Dedifferentiated amniotic fluid mesenchymal stem cell (primary cell): ENCODE results near the gene LAMC1.

ENCODE experiments used
- DNase-seq: peaks from one replicate; pipeline ENCODE4 v3.0.0-alpha.2; 2016; ENCODE audit errors: extremely low spot score

The LAMC1 gene

DNA sequence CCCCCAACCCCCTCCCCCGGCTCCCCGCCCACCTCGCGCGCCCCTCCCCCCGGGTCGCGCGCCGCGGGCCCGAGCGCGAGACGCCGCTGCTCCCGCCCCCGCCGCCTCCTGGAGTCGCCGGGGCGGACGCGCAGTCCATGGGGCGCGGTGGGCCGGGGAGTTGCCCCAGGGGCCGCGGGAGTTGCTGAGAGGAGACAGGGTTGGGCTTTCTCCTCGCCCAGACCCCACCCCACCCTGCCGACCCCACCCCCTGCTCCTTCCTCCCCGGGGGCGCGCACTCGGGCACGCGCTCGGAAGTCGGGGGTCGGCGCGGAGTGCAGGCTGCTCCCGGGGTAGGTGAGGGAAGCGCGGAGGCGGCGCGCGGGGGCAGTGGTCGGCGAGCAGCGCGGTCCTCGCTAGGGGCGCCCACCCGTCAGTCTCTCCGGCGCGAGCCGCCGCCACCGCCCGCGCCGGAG is at the start of gene LAMC1:
Gene LAMC1 (plus strand): TSS at position 275 of the 455 bp plus-strand sequence. CDS start 297 bp downstream, outside the sequence.
- DNase-seq: peak; percentile 67

DNA sequence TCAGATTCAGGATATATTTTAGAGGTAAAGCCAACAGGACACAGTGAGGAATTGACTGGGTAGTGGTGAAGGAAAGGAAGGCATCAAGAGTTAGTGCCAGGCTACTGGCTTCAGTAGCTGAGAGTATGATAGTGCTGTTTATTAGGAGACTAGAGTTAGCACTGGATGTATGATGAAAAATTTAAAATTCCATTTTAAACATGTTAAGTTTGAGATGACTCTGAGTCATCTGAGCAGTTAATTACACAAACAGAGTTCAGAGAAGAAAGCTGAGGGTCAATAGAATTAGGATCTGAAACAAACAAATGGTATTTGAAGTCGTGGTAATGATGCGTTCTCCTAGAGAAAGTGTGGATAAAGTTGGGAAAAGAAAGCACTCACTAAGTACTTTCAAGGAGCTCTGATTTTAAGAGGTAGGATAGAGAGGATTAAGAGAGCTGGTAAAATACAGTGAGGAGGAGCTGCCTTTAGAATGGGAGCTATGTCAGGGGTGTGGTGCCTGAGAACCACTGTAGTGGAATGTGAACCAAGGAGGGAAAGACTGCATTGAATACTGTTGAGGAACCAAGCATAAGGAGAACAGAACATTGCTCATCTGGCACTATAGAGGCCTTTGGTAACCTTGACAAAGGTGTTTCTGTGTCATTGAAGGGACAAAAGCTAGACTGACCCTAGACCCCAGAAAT is 48.6 kb upstream of the LAMC1 start:
- peak; percentile 31 for DNase-seq

DNA sequence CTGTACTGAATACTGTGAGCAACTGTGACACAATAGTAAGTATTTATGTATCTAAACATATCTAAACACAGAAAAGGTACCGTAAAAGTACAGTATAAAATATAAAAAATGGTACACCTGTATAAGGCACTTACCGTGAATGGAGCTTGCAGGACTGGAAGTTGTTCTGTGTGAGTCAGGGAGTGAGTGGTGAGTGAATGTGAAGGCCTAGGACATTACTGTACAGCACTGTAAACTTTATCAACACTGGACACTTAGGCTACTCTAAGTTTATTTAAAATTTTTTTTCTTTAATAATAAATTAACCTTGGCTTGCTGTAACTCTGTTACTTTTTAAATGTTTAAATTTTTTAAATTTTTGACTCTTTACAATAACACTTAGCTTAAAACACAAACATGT is 45.7 kb upstream of the LAMC1 start:
- no peak for DNase-seq

DNA sequence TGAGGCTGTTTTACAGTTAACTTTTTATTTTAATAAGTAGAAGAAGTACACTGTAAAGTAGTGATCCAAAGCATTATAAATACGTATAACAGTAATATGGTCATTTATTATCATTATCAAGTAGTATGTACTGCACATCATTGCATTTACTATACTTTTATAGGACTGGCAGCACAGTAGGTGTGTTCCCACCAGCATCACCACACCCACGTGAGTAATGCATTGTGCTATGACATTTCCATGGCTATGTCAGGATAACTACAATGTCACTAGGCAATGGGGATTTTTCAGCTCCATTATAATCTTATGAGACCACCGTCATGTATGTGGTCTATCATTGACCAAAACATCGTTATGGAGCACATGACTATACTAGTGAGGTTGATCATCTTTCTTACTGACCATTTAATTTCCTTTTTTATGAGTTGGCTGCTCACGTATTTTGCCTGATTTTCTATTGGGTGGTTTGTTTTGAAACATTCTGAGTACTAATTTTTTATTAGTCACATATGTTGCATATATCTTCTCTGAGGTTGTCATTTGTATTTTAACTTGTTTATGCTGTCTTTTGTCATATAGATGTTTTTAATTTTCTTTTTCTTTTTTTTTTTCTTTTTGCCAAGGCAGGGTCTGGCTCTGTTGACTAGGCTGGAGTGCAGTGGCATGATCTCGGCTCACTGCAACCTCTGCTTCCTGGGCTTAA is 44.9 kb upstream of the LAMC1 start:
- no peak for DNase-seq

DNA sequence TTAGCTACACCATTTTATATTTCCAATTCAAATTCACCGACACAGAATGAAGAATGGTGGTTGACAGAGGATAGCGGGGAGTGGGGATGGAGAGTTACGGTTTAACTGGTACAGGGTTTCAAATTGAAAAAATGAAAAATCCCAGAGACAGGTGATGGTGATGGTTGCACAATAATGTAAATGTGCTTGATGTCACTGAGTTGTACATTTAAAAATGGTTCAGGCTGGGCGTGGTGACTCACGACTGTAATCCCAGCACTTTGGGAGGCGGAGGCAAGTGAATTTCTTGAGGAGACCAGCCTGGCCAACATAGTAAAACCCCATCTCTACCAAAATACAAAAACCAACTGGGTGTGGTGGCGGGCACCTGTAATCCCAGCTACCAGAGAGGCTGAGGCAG is 39.1 kb upstream of the LAMC1 start:
- DNase-seq: no peak

DNA sequence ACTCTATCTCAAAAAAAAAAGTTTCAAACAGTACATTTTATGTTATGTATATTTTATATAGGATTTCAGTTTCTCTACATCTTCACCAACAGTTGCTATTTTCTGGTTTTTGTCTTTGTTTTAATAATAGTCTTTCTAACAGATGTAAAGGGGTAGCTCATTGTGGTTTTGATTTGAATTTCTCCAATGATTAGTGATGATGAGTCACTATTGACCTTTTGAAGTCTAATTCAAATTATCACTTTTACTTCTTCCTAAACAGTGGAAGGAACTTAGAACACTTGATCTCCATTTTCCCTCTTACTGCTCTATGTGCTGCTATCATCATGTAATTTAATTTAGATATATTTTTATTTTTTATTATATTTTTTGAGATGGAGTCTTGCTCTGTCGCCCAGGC is 38.6 kb upstream of the LAMC1 start:
- no peak for DNase-seq

DNA sequence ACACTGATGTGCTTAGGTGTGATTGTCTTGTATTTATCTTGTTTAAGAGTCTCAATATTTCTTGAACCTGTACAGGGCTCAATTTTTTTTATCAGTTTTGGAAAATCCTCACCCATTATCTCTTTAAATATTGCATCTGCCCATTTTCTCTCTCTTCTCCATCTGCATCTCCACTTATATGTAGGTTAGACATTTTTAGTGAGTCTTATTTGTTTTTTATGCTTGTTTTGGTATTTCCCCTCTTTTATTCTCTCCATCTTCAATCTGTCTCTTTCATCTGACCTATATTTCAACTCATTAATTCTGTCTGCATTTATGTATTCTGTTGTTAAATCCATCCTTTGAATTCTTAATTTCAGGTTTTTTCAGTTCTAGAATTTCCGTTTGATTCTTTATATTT is 37.3 kb upstream of the LAMC1 start:
- DNase-seq: no peak

DNA sequence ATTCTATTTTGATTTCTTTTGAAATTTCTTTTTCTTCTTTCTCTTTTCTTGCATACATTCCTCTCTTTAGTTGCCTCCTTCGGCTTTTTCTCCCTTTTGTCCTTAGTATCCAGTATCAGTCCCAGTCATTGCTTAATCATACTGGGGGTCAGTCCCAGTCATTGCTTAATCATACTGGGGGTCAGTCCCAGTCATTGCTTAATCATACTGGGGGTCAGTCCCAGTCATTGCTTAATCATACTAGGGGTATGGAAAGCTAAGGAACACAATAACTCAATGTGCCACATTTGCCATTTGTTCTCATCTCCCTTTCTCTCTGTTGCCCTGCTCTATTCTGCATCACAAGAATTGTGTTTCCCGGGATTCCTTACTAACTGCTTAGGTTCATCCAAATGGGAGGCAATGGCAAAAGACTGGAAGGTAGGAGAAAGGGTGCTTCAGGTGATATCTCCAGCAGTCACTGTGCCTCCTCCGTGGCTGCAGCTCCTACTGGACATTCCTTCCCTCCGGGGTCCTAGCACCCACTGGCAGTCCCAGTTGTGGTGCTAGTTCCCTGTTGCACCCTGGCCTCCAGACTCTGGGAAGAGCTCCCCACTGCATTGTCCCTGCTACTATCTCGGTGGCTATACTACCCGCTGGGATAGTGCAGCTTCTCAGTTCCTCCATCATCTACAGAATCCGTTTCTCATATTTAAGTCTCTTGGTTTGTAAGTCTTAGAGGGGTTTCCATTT is 32.6 kb upstream of the LAMC1 start:
- no peak for DNase-seq

DNA sequence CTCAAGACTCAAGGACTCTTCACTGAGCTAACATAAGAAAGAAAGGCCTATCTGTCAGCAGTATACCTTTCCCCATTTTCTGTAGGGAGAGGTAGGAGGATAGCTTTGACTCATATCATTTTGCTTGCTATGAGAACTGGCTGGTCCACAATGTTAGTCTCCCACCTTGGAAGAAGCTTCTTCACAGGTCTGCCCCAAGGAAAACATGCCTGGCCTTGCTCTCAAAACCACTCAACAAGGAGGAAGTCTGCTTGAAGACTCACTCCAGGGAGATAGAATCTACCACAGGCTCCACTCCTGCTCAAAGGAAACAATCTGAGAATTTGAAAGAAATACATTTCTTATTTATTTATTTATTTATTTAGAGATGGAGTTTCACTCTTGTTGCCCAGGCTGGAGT is 29.5 kb upstream of the LAMC1 start:
- DNase-seq: no peak

DNA sequence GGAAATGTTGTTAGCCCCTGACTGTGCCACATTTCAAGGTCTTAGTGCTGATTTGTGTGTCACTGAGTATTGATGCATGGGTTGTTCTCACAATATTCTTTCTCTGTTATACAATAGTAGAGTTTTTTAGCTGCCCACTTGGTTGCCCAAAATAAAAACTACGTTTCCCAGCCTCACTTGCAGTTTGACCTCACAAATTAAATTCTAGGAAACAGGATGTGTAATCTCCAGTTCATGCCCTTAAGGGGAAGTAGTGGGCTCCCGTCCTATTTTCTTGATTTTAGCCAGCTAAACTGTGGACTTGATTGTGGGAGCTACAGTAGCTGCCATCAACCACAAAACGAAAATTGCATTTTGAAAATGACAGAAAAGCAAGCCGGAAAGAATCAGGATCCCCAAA is 27.3 kb upstream of the LAMC1 start:
- DNase-seq: no peak

DNA sequence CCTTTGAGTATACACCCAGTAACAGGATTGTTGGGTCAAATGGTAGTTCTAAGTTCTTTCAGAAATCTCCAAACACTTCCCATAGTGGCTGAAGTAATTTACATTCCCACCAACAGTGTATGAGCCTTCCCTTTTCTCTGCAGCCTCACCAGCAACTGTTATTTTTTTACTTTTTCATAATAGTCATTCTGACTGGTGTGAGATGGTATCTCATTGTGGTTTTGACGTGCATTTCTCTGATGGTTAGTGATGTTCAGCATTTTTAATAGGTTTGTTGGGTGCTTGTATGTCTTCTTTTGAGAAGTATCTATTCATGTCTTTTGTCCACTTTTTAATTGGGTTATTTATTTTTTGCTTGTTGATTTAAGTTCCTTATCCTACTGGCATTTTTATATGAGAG is 26.4 kb upstream of the LAMC1 start:
- no peak for DNase-seq

DNA sequence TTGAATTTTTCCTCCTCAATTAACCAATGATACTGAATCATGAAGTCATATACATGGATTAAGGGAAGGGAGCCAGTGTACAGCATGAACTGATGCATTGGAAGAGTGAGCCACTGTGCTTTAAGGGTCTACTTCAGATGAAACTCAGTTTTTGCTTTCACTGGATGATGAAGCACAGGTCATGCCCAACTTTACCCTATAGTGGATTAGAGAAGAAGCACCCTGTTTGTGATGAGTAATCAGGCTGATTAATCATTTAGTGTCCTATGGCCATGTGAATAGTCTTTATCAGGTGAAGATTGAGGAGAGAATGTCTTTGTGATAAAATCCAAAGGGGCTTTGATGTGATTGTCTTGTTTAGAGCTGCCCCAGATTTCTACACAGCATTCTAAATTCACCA is 24.7 kb upstream of the LAMC1 start:
- DNase-seq: no peak

DNA sequence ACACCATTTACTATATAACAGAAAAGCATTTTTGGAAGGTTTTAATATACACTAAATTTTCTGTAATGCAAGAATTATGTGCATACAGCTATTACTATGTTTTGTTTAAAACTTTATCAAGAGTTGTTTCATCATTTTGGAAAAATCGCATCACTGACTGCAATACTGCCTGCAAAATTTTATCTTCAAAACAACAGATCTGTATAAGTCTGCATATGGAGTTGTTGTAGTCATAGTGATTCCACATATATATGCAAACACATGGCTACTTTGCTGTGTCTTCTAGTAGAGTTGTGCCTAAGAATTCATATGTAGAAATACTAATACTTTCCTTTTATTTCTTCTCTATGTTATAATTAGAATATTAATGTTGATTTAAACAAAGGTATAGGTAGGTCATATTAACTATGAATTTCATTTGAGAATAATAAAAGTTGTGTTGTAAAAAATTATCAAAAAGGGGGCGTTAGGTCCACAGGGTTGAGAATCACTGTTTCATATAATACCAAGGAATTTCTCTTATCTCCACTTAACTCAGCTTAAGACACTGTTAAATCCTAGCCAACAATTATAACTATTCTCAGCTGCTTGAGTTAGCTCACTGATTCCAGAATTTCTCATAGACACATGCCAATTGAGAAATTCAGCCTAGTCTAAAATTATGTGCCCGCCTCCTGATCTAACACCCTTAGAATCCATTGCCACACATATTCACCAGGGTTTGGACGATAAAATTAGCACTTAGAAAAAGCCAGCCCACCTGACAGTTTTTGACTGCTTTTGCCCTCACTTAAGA is 22.9 kb upstream of the LAMC1 start:
- DNase-seq: no peak

DNA sequence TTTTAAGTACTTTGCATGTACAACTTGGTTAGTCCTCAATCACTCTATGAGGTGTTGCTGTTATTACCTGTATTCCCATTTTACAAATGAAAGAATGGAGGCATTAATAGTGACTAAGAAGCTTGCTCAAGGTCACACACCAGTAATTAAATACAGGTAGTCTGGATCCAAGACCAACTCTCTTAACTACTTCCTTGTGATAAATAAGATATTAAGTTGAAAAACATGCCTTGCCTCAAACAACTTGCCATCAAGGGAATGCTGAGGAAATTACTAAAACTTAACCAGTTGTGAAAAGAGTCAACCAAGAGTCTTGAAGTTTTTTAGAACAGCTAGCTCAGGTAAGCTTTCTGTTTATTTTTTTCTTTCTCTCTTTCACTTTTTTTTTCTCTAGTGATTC is 21.0 kb upstream of the LAMC1 start:
- DNase-seq: no peak

DNA sequence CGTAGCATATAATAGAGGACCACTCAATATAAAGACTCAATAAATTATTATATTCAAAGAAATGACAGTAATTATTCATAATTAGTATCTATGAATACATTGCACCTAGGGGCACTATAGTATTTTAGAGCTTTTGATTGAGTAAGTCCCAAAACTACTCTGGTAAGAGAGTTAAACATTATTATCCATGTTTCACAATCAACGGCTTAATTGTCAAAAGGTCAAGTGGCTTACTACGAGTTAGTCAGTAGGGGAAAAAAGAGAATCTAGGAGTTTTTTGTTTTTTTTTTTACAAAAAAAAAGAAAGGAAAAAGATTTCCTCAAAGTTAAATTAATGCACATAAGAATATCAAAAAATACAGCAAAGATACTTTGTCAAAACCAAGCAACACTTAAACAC is 20.4 kb upstream of the LAMC1 start:
- no peak for DNase-seq

DNA sequence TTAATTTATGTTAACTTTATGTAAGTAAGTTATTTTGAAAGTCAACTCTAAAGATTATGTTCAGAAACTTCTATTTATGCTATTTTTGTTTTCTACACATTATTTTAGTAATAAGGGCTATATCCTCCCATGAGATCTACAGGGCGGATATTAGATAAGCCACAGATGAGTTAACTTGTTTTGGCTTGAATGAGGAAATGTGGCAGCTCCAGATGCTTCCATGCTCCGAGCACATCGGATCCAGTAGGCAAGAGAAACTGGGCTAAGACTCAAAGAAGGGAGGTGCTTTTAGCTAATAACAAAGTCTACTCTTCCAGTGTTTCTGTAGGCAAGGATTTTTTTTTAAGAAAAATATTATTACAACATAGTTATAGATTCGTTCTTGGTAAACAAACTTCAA is 20.0 kb upstream of the LAMC1 start:
- DNase-seq: no peak

DNA sequence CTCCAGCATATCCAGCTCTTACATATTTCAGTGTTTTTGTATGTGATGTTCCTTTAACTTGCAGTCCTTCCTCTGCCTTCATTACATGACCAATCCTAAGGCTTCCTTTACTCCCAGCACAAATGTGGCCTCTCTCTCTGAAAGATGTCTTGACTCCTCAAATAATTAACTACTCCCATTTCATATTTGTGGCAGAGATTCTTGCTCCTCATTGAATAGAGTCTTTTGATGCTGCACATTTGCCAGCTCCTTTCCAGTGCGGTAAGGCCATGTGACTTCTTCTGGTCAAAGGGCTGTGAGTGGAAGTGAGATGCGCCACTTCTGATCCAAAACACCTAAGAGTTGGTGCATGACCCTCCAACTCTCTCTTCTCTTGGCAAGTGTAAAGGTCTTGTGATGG is 19.1 kb upstream of the LAMC1 start:
- no peak for DNase-seq

DNA sequence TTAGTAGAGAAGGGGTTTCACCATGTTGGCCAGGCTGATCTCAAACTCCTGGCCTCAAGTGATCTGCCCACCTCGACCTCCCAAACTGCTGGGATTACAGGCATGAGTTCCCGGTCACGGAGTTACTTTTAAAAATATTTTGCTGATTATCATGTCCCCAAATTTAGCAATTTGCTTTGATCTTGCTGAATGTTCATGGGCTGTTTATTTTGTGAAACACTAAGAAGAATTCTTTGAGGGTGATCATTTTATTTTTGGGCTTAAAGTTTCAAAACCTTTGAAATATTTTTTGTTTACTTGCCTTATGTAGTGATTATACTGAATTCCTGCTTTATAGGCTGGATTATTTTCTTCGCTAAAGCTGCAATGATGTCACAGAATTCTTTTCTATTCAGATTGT is 11.4 kb upstream of the LAMC1 start:
- DNase-seq: no peak

DNA sequence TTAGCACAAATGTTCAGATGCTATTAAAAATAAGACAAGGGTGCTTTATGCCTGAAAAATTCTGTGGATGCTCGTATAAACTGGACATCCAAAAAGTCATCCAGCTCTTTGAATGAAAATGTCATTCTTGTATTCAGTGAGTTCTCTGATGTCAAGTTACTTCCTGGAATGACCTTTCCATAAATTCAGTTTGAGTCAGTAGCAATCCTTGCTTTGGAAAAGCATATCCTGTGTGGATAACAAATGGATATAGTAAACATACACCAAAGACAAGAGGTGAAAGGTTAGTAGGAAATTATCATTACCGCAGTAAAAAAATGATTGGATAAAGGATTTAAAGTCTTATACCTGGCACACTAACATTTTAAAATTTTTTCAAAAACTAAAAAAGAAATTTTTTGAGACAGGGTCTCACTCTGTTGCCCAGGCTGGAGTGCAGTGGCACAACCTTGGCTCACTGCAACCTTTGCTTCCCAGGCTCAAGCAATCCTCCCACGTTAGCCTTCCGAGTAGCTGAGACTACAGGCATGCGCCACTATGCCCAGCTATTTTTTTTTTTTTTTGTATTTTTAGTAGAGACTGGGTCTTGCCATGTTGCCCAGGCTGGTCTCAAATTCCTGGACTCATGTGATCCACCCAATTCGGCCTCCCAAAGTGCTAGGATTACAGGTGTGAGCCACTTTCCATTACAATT is 10.8 kb upstream of the LAMC1 start:
- DNase-seq: no peak

DNA sequence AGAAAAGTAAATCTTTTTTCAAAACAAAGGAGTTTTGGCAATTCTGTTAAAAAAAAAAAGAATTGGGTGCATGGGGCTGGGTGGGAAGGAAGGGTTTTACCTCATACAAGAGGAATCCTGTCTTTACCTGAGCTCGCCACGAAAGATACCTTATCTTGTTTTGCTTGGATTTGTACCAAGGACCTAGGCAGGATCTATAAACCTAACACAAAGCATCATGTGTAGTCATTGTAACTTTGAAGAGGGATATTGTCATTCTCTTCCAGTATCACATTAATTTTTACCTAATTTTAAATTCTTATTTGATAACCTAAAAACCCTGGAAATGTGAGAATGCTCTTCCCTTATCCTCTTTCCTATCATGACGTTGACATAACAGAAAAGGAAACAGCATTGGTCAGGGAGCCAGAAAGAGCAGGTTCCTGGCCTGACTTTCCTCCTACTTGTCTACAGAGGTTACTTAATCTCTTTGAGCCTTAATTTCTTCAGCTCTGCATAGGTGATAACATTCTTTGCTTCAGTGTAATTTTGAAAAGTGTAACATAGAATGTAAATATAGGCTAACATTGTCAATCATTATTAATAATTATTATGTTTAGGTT is 4.0 kb upstream of the LAMC1 start:
- no peak for DNase-seq

DNA sequence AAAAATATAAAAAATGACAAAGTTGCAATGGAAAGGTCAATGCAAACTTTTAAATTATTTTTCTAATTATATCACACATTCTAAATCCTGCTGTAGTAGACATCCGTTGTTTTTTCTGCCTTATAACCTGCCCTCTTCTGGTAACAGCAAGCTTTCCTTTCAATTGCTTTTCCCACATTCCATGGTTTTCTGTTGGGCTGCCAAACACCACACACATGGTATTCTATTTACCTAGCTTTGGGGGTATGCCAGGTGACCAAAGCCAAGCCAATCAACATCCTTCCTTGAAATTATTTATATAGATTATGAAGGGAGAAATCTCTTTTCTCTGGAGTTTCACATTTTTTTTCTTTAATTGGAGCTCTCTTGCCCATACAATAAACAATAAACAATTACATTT is 3.4 kb upstream of the LAMC1 start:
- DNase-seq: no peak
